ENCODE measurements around the gene BICD1.
"Not testable (repeated sequence)": the region's sequence is repeated elsewhere in the genome, so short reads cannot be mapped to it uniquely, and the experiment has no call there.

Gene BICD1

DNA sequence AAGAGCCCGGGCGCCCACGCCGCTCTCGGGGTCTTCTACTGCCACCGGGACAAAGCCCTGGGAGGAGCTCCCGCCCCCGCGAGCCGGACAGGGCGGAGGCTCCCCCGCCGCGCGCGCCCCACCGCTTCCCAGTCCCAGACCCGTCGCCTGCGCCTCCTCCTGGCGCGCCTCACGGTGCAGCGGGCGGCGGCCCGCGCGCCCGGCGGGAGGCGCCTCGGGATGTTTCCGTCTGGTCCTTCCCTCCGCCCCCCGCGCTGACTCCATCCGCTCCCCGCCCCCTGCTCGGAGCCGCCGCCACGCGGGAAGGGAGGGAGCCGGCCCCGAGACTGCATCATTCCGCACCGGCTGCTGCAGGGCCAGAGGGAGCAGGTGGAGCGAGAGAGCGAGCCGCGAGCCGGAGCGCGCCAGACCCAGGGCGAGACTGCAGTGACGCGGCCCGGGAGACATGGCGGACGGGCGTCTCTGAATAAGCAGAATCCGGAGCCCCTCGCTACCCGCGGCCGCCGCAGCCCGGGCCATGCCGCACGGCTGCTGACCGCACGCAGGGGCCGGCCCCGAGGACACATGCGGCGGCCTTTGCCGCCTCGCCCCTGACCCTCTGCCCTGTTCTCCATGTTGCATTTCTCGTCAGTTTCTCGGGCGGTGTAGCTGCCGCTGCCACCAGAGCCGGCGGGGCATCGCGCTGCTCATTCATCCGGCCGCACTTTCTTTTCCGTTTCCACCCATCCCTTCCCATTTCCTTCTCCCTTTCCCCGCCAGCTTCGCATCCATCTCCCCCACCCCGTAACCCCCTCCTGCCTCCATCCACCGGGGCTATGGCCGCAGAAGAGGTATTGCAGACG lies at the start of gene BICD1:
Gene BICD1 (plus strand): TSS at position 331 of the 842 bp plus-strand sequence. CDS start 485 bp downstream, at position 816.
- DNase-seq (ENCODE audit: low read depth), result peak; percentile 50

DNA sequence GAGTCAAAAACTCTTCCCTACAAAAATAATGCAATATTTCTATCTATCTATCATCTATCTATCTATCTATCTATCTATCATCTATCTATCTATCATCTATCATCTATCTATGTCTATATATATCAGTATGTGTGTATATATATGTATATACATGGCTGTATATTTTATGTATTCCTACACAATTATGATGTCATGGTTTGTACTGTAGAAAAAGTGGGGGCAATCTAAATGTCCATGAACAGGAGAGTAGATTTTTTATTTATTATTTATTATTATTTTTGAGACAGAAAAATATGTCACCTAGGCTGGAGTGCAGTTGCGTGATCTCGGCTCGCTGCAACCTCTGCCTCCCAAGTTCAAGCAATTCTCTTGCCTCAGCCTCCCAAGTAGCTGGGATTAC lies 45.6 kb upstream of the BICD1 start:
- DNase-seq (ENCODE audit: low read depth), result no peak

- no peak for DNase-seq (ENCODE audit: low read depth)
These were observed 43.8 kb upstream of the BICD1 start for GRCh38 chr12:32062881-32063280.

DNA sequence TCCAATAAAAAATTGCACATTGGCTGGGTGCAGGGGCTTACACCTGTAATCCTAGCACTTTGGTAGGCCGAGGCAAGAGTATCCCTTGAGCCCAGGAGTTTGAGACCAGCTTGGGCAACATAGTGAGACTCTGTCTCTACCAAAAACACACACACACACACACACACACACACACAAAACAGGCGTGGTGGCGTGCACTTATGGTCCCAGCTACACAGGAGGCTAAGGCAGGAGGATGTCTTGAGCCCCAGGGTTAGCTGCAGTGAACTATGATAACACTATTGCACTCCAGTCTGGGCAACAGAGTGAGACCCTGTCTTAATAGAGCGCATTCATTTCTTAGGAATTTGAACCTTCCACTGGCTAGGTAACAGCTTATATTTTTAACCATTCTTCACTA lies 42.9 kb upstream of the BICD1 start:
- DNase-seq (ENCODE audit: low read depth), result no peak

DNA sequence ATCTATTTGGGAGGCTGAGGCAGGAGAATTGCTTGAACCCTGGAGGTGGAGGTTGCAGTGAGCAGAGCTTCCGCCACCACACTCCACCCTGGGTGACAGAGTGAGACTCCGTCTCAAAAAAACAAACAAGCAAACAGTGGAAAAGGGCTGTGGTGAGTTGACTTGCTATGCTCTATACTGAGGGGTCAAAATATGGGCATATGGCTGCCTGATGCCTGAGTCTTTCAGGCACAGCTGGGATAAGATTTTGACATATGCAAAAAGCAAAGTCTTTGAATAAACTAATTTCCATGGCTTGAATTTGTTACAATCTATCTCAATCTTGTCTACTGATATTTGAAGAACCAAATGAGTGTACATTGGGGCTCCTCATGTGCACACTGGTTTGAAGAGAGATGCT lies 40.4 kb upstream of the BICD1 start:
- DNase-seq (ENCODE audit: low read depth), result no peak

GRCh38 chr12:32069071-32069470 lies 37.6 kb upstream of the BICD1 start:
- no peak for DNase-seq (ENCODE audit: low read depth)

DNA sequence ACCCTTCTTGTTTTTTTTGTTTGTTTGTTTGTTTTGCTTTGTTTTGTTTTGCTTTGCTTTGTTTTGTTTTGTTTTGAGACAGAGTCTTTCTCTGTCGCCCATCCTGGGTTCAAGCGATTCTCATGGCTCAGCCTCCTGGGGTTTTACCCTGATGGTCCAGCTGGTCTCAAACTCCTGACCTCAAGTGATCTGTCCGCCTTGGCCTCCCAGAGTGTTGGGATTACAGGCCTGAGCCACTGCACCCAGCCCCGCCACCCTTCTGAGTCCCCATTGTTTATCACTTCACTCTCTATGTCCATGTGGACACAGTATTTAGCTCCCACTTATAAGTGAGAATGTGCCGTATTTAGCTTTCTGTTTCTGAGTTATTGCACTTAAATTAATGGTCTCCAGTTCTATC lies 36.9 kb upstream of the BICD1 start:
- no peak for DNase-seq (ENCODE audit: low read depth)

GRCh38 chr12:32070370-32070769 lies 36.3 kb upstream of the BICD1 start:
- no peak for DNase-seq (ENCODE audit: low read depth)

DNA sequence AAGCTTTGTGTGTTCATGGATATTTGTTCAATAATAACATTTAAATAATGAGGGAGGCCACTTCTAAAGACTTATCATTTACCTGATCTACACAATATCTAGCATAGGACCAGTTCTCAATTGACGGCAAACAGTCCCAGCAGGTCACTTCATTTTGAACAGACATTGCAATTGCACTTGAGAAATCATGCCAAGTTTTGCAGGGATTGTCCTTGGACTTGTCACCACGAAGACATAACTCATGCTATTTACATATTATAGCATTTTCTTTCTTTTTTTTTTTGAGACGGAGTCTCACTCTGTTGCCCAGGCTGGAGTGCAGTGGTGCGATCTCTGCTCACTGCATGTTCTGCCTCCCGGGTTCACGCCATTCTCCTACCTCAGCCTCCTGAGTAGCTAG lies 34.5 kb upstream of the BICD1 start:
- DNase-seq (ENCODE audit: low read depth), result no peak

GRCh38 chr12:32074432-32074831 lies 32.2 kb upstream of the BICD1 start:
- DNase-seq (ENCODE audit: low read depth), result no peak

GRCh38 chr12:32076941-32077340 lies 29.7 kb upstream of the BICD1 start:
- DNase-seq (ENCODE audit: low read depth), result no peak

DNA sequence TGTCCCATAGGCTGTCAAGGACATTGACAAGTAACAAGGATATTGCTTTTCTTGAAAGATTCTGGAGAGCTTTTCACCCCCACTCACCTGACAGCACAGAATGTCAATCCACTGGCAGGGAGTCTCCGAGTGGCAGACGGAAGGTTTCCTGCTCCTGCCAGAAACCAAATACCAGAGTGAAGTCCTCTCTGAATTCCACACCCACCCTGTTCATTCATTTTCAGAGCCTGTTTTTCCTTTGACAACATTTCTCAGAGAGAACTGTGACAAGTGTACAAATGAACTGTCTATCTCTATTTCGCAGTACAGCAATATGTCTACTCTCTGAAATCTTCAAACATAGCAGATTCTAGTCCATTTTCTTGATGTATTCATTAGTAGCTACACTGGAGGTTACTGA lies 26.2 kb upstream of the BICD1 start:
- no peak for DNase-seq (ENCODE audit: low read depth)

GRCh38 chr12:32083489-32083888 lies 23.2 kb upstream of the BICD1 start:
- no peak for DNase-seq (ENCODE audit: low read depth)

GRCh38 chr12:32084017-32084688 lies 22.5 kb upstream of the BICD1 start:
- DNase-seq (ENCODE audit: low read depth), result no peak

- no peak for DNase-seq (ENCODE audit: low read depth)
These were observed 21.9 kb upstream of the BICD1 start for GRCh38 chr12:32084753-32085152.

DNA sequence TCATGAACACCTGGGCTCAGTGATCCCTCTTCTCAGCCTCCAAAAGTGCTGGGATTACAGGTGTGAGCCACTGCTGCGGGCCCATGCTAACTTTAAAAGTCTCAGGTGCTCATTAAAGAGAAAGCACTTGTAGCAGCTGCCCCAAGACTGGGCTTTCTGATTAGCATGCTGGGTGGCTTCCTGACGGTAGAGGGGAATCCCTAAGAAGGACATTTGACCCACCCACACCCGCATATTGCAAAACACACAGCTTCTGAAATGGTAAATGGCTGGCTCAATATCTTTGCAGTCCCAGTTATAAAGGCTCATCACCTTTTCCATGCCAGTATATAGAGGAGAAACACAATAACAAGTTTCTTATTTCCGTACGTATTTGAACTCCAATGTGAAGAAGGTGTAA lies 19.3 kb upstream of the BICD1 start:
- no peak for DNase-seq (ENCODE audit: low read depth)

DNA sequence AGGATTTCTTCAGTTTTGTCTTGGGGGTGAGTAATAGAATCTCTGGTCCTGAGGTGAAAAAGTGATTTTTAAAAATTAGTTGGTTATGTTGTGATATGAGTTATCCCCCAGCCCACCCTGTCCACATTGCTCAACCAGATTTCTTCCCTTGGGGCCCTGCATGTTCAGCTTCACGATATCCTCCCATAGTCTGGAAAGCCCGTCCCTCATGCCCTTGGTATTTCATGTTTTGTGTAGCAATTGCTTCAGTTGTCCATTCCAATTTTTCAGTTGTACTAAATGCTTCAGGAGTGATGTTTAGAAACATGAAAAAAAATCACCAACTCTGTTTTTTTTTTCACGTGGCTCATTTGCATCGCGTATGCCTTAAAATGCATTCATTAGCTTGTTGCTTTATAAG lies 17.5 kb upstream of the BICD1 start:
- no peak for DNase-seq (ENCODE audit: low read depth)

DNA sequence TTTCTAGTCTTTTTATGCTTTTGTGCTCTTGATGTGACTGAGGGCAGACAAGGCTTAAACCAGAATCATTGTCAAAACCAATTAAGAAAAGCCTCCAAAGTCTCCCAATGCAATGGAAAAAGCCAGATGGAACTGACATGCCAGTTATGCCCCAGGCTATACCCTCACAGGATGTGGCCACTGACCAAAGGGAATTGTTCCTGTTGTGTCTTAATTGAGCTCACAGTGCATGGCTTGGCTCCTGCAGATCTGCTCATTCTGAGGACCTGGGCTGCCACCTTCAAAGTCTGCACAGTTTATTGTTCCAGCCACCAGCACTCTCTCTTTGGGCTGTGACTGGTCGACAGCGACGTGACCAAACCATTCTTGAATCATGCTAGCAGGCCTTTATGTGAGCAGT lies 17.1 kb upstream of the BICD1 start:
- DNase-seq (ENCODE audit: low read depth), result no peak

- no peak for DNase-seq (ENCODE audit: low read depth)
These were observed 15.0 kb upstream of the BICD1 start for GRCh38 chr12:32091696-32092095.

GRCh38 chr12:32098112-32098511 lies 8.5 kb upstream of the BICD1 start:
- DNase-seq (ENCODE audit: low read depth), result no peak

DNA sequence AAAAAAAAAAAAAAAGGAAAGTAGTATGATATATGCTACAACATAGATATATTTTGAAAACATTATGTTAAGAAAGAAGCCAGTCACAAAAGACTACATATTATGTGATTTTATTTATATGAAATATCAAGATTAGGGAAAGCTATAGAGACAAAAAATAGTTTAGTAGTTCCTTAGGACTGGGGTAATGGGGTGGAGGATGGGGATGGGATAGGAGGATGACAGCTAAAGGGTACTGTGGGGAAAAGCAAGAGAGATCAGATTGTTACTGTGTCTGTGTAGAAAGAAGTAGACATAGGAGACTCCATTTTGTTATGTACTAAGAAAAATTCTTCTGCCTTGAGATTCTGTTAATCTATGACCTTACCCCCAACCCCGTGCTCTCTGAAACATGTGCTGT lies 7.4 kb upstream of the BICD1 start:
- not testable (repeated sequence) for DNase-seq (ENCODE audit: low read depth)

- DNase-seq (ENCODE audit: low read depth), result no peak
These were observed 6.3 kb upstream of the BICD1 start for GRCh38 chr12:32100361-32100760.

GRCh38 chr12:32100888-32101287 lies 5.8 kb upstream of the BICD1 start:
- DNase-seq (ENCODE audit: low read depth), result no peak

DNA sequence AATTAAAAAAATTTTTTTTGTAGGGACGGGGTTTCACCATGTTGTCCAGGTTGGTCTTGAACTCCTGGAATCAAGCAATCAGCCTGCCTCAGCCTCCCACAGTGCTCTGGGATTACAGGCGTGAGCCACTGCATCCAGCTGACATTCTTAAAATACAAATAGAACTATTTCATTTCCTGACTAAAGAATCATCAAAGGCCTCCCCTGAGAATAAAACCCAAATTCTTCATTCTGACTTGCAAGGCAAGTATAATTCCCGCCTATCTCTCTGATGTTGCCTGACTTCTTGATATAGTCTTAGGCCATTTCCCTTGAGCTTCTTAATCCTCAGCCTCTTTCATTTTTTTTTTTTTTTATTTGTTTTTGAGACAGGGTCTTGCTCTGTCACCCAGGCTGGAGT lies 4.4 kb upstream of the BICD1 start:
- no peak for DNase-seq (ENCODE audit: low read depth)

Data from activated gamma-delta T cell treated with anti-CD3 and anti-CD28 coated beads, Interleukin-2, amount 50 U/mL, for 16 hours (primary cell).